B cell (primary cell): Measurements from ENCODE around the gene ALG2. TPM values are rescaled to one million over a fixed set of nuclear protein-coding genes. Genes with fewer than 3 reads are reported as not detected.

Experiments
- ATAC-seq: fragments of 200-7000 bp; cut with Tn5 transposase; one replicate; pipeline ENCODE4 v1.10.0; 2021; ENCODE audit warnings: low read depth, mild to moderate bottlenecking, moderate number of reproducible peaks, moderate library complexity
- CTCF ChIA-PET: fragments of 350-600 bp; sonication (Branson Sonifier 250); formaldehyde crosslinking; loops from one replicate; lab custom pipeline; 2021; ENCODE audit warnings: antibody characterized with exemption, inconsistent platforms; lab: Charles Lee
- POLR2A ChIA-PET: fragments of 350-600 bp; sonication (Branson Sonifier 250); formaldehyde crosslinking; loops from one replicate; lab custom pipeline; 2021; ENCODE audit warnings: antibody characterized with exemption; lab: Charles Lee
- DNase-seq: peaks from one replicate; pipeline ENCODE4 v3.0.0; 2013
- H2AFZ ChIP-seq: 2 replicates; pipeline ENCODE4 v1.6.1; 2012; ENCODE audit warnings: mild to moderate bottlenecking, low read depth, low read length; ENCODE audit not compliant: insufficient read depth, poor library complexity, severe bottlenecking
- H3K27ac ChIP-seq, 2 donors: 1 replicate in 1 of 2; 2 replicates in 1 of 2; pipeline ENCODE4 v1.5.1; 2012 to 2013; ENCODE audit warnings: low read length in 2 of 2, mild to moderate bottlenecking in 2 of 2, moderate library complexity in 1 of 2
- H3K27me3 ChIP-seq, 4 experiments: fragments of 200-600 bp in 1 of 4; sonication (generic) in 1 of 4; replicated peaks in 1 of 4; 1 replicate in 2 of 4; 2 replicates in 2 of 4; pipeline versions ENCODE4 v1.6.1 to v1.7.0; 2013 to 2016; ENCODE audit warnings: low read length in 3 of 4, mild to moderate bottlenecking in 2 of 4, mixed read lengths in 1 of 4, moderate library complexity in 1 of 4; ENCODE audit not compliant: insufficient read depth in 4 of 4, control insufficient read depth in 3 of 4; ENCODE audit errors: control extremely low read depth in 1 of 4
- H3K36me3 ChIP-seq, 2 experiments: replicated peaks in 1 of 2; 1 replicate in 1 of 2; 2 replicates in 1 of 2; pipeline versions ENCODE4 v1.6.1 to v1.7.1; 2013; ENCODE audit warnings: low read length in 1 of 2; ENCODE audit not compliant: insufficient read depth in 2 of 2, control insufficient read depth in 1 of 2; ENCODE audit errors: control extremely low read depth in 1 of 2, extremely low read depth in 1 of 2
- H3K4me1 ChIP-seq, 2 donors: fragments of 200-600 bp in 1 of 2; sonication (generic) in 1 of 2; 1 replicate in 1 of 2; 2 replicates in 1 of 2; pipeline versions ENCODE4 v1.5.1 to v1.6.1; 2013 to 2017; ENCODE audit warnings: low read length in 2 of 2; ENCODE audit not compliant: control insufficient read depth in 2 of 2, insufficient read depth in 2 of 2
- H3K4me2 ChIP-seq: replicated peaks from 2 replicates; pipeline ENCODE3; 2012; ENCODE audit warnings: mild to moderate bottlenecking, low read depth, low read length; ENCODE audit not compliant: poor library complexity, severe bottlenecking
- H3K4me3 ChIP-seq, 5 experiments: fragments of 200-600 bp in 1 of 5; sonication (generic) in 1 of 5; 1 replicate in 3 of 5; 2 replicates in 2 of 5; pipeline versions ENCODE4 v1.5.1 to v1.7.0; 2011 to 2016; ENCODE audit warnings: low read length in 4 of 5, mild to moderate bottlenecking in 4 of 5, low read depth in 2 of 5, control low read depth in 1 of 5, moderate library complexity in 1 of 5; ENCODE audit not compliant: insufficient read depth in 1 of 5; ENCODE audit errors: control extremely low read depth in 1 of 5, extremely low read depth in 1 of 5
- H3K79me2 ChIP-seq: fragments of 200-600 bp; sonication (generic); one replicate; pipeline ENCODE4 v1.6.0; 2016; ENCODE audit warnings: low read length; ENCODE audit not compliant: control insufficient read depth, insufficient read depth
- H3K9ac ChIP-seq: fragments of 200-600 bp; sonication (generic); 2 replicates; pipeline ENCODE4 v1.6.1; 2017; ENCODE audit warnings: mild to moderate bottlenecking, low read length, moderate library complexity
- H3K9me3 ChIP-seq, 3 donors: one replicate each; pipeline versions ENCODE4 v1.6.1 to v1.7.1; 2013; ENCODE audit warnings: low read length in 2 of 3; ENCODE audit not compliant: control insufficient read depth in 2 of 3, insufficient read depth in 1 of 3; ENCODE audit errors: control extremely low read depth in 1 of 3
- H4K20me1 ChIP-seq: 2 replicates; pipeline ENCODE4 v1.6.0; 2012; ENCODE audit warnings: mild to moderate bottlenecking, low read length; ENCODE audit not compliant: insufficient read depth, control insufficient read depth, poor library complexity, severe bottlenecking
- H3K27ac Mint-ChIP-seq: one replicate; pipeline ENCODE4 v1.8.0; 2021; ENCODE audit warnings: mixed read lengths
- H3K27me3 Mint-ChIP-seq: one replicate; pipeline ENCODE4 v1.8.0; 2021; ENCODE audit warnings: mixed read lengths
- H3K4me1 Mint-ChIP-seq: one replicate; pipeline ENCODE4 v1.8.0; 2021; ENCODE audit warnings: mixed read lengths
- H3K4me3 Mint-ChIP-seq: one replicate; pipeline ENCODE4 v1.8.0; 2021; ENCODE audit warnings: mixed read lengths
- H3K9me3 Mint-ChIP-seq: one replicate; pipeline ENCODE4 v1.8.0; 2022; ENCODE audit warnings: mixed read lengths; ENCODE audit not compliant: insufficient read depth
- CTCF ChIP-seq: fragments of 200-600 bp; IDR thresholded peaks from one replicate; pipeline ENCODE4 v1.8.0; 2022; ENCODE audit warnings: antibody characterized with exemption, mild to moderate bottlenecking
- EZH2 ChIP-seq: IDR thresholded peaks from 2 replicates; pipeline ENCODE4 v1.6.1; 2012; ENCODE audit warnings: borderline replicate concordance, low read depth, mild to moderate bottlenecking, moderate library complexity, low read length; ENCODE audit not compliant: insufficient read depth, poor library complexity, severe bottlenecking
- WGBS: methylation state at CpG from one replicate; pipeline ENCODE4 v1.1.5; 2013; ENCODE audit warnings: missing lambda C conversion rate; ENCODE audit not compliant: insufficient coverage; 5-methylcytosine and 5-hydroxymethylcytosine counted together
- intact Hi-C: fragments of 100-400 bp; cut with micrococcal nuclease; formaldehyde crosslinking; loops from one replicate; pipeline ENCODE4 v1.10.0; 2022
- polyA plus RNA-seq: library from polyadenylated mRNA; depleted of rRNA; stranded (reverse); fragments of >200 nt; gene quantifications from 2 replicates; pipeline ENCODE4 v1.2.3, GENCODE V29; 2012
- total RNA-seq, 2 donors: library from RNA; stranded (reverse); fragments of 120-200 nt in 1 of 2; gene quantifications; 1 replicate in 1 of 2; 2 replicates in 1 of 2; pipeline versions ENCODE4 v1.2.3 to v1.2.4, GENCODE V29; 2013 to 2022

The ALG2 gene
- total and polyA plus RNA-seq, 2 donors (not counting 1 experiment from before 2014, with no cell fraction given): 14.3 to 46.3 TPM

GRCh38 chr9:99257723-99258389 lies 36.1 kb upstream of the ALG2 start:
- H2AFZ ChIP-seq: no peak overlapping the region
- intact Hi-C loops: no loop called here
- ChIA-PET CTCF (interaction anchor here (1.1 to 3.0 kb wide), 5 partner anchors 8 to 76 kb away, joined by 3 to 14 read pairs (median 4); no protein-coding TSS in a partner anchor), POLR2A (interaction anchor here (1.8 kb wide), 1 partner anchor 36 kb away, joined by 5 read pairs; the partner anchor contains the start of genes ALG2 and SEC61B)
- TF ChIP-seq EZH2 (no peak), CTCF (no peak)
- H3K27me3 ChIP-seq: no peaks in the 10 kb centered on the region
- no peak overlapping the region for H3K4me3 ChIP-seq
- no peaks in the 10 kb centered on the region for H3K36me3 ChIP-seq
- no peak overlapping the region for H3K4me3 Mint-ChIP-seq
- H3K79me2 ChIP-seq: no peaks in the 10 kb centered on the region
- H3K9me3 Mint-ChIP-seq: no peaks in the 10 kb centered on the region
- no peak for DNase-seq
- H4K20me1 ChIP-seq: no peaks in the 10 kb centered on the region
- no peak overlapping the region for H3K27ac Mint-ChIP-seq
- H3K27me3 Mint-ChIP-seq: no peaks in the 10 kb centered on the region
- 91% methylated on average over 8 of the region's 8 CpGs for WGBS
- no peak for ATAC-seq
- no peaks in the 10 kb centered on the region for H3K9me3 ChIP-seq
- peaks cover 11 to 21% of the 10 kb centered on the region in 2 donors for H3K4me1 ChIP-seq
- H3K4me1 Mint-ChIP-seq: peaks cover 33% of the 10 kb centered on the region
- H3K4me2 ChIP-seq: no peak overlapping the region
- no peak overlapping the region for H3K9ac ChIP-seq
- H3K27ac ChIP-seq: no peak overlapping the region

- H3K36me3 ChIP-seq: no peaks in the 10 kb centered on the region
- 100% methylated on average over 1 of the region's 1 CpG for WGBS
- CTCF ChIA-PET: interaction anchor here (0.8 to 1.3 kb wide), 3 partner anchors 10 to 74 kb away, joined by 3 to 5 read pairs (median 4); no protein-coding TSS in a partner anchor
These were observed 33.9 kb upstream of the ALG2 start for GRCh38 chr9:99255651-99256050.

More at GRCh38 chr9:99255651-99256050, 33.9 kb upstream of the ALG2 start:
- Histone ChIP-seq H3K4me3 (no peak overlapping the region), H3K27me3 (no peaks in the 10 kb centered on the region), H3K9ac (no peak overlapping the region), H3K27ac (no peak overlapping the region), H3K9me3 (no peaks in the 10 kb centered on the region), H3K4me1 (peaks cover 11 to 21% of the 10 kb centered on the region in 2 donors), H3K4me2 (no peak overlapping the region), H4K20me1 (no peaks in the 10 kb centered on the region), H2AFZ (no peak overlapping the region), H3K79me2 (no peaks in the 10 kb centered on the region)
- intact Hi-C loops: no loop called here
- DNase-seq (no peak), ATAC-seq (no peak)
- TF ChIP-seq EZH2 (no peak), CTCF (no peak)
- Mint-ChIP-seq H3K27ac (no peak overlapping the region), H3K27me3 (no peaks in the 10 kb centered on the region), H3K9me3 (no peaks in the 10 kb centered on the region), H3K4me1 (peaks cover 24% of the 10 kb centered on the region), H3K4me3 (no peak overlapping the region)
- POLR2A ChIA-PET: no interaction called here
